ENCODE measurements around the gene TCEAL6.
"Not testable (repeated sequence)": the region's sequence is repeated elsewhere in the genome, so short reads cannot be mapped to it uniquely, and the experiment has no call there.

TCEAL6 gene

DNA sequence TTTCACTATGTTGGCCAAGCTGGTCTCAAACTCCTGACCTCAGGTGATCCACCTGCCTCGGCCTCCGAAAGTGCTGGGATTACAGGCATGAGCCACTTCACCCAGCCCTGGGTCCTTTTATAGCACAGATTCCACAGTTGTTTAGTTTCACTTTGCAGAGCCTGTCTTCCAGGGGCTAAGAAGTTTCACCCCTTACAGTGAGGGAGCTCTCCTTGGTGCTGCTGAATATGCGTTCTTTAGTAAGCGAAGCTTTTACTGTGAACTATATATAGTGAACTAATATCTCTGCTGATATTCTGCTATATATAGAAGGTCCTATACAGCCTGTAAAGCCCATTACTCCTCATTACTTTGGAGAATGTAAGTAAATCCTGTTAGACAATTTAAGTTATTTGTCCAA is 4.2 kb downstream of the TCEAL6 start:
- TF ChIP-seq EZH2phosphoT487 (IDR thresholded peaks at IDR 0.05; ENCODE audit: borderline replicate concordance) (no peak), CTCF (conservative IDR thresholded peaks at IDR 0.05; ENCODE audit: low read length) (no peak)
- no peaks in the 10 kb centered on the region for H3F3A ChIP-seq (ENCODE audit: low read depth)
- no peak overlapping the region for H3K9ac ChIP-seq (ENCODE audit: low read depth, low read length, poor library complexity, severe bottlenecking)
- H2AFZ ChIP-seq (ENCODE audit: low read length), result no peak overlapping the region
- no peaks in the 10 kb centered on the region for H4K20me1 ChIP-seq (ENCODE audit: insufficient read depth, low read length, poor library complexity, severe bottlenecking)
- no peaks in the 10 kb centered on the region for H3K79me2 ChIP-seq (ENCODE audit: insufficient read depth, low read length)
- no peak overlapping the region for H3K4me3 ChIP-seq (ENCODE audit: low read length, poor library complexity, severe bottlenecking)
- no peak overlapping the region for H3K4me2 ChIP-seq (ENCODE audit: low read depth, low read length, poor library complexity, severe bottlenecking)
- H3K27me3 ChIP-seq (ENCODE audit: insufficient read depth, low read length, poor library complexity, severe bottlenecking), result no peaks in the 10 kb centered on the region
- H3K4me1 ChIP-seq (ENCODE audit: insufficient read depth, low read length, poor library complexity, severe bottlenecking), result no peaks in the 10 kb centered on the region
- H3K36me3 ChIP-seq (ENCODE audit: insufficient read depth, low read length), result no peaks in the 10 kb centered on the region
- H3K9me2 ChIP-seq (replicated peaks; ENCODE audit: low read depth, low read length), result no peaks in the 10 kb centered on the region
- no peaks in the 10 kb centered on the region for H3K9me3 ChIP-seq (ENCODE audit: insufficient read depth, low read depth, low read length)

GRCh38 chrX:102129473-102129872 is 12.8 kb downstream of the TCEAL6 start:
- H3K36me3 ChIP-seq (ENCODE audit: insufficient read depth, low read length), result no peaks in the 10 kb centered on the region
- H3K9me3 ChIP-seq (ENCODE audit: insufficient read depth, low read depth, low read length), result no peaks in the 10 kb centered on the region
- H3K27me3 ChIP-seq (ENCODE audit: insufficient read depth, low read length, poor library complexity, severe bottlenecking), result no peaks in the 10 kb centered on the region
- no peak overlapping the region for H3K4me2 ChIP-seq (ENCODE audit: low read depth, low read length, poor library complexity, severe bottlenecking)
- H3K4me1 ChIP-seq (ENCODE audit: insufficient read depth, low read length, poor library complexity, severe bottlenecking), result no peaks in the 10 kb centered on the region
- TF ChIP-seq EZH2phosphoT487 (IDR thresholded peaks at IDR 0.05; ENCODE audit: borderline replicate concordance) (no peak), CTCF (conservative IDR thresholded peaks at IDR 0.05; ENCODE audit: low read length) (peak; percentile 54)
- H3K9ac ChIP-seq (ENCODE audit: low read depth, low read length, poor library complexity, severe bottlenecking), result no peak overlapping the region
- H3F3A ChIP-seq (ENCODE audit: low read depth), result no peaks in the 10 kb centered on the region
- H4K20me1 ChIP-seq (ENCODE audit: insufficient read depth, low read length, poor library complexity, severe bottlenecking), result no peaks in the 10 kb centered on the region
- no peaks in the 10 kb centered on the region for H3K9me2 ChIP-seq (replicated peaks; ENCODE audit: low read depth, low read length)
- no peaks in the 10 kb centered on the region for H3K79me2 ChIP-seq (ENCODE audit: insufficient read depth, low read length)
- no peak overlapping the region for H3K4me3 ChIP-seq (ENCODE audit: low read length, poor library complexity, severe bottlenecking)
- H2AFZ ChIP-seq (ENCODE audit: low read length), result no peak overlapping the region

- Histone ChIP-seq H3K9me2 (replicated peaks; ENCODE audit: low read depth, low read length) (no peaks in the 10 kb centered on the region), H3K79me2 (ENCODE audit: insufficient read depth, low read length) (no peaks in the 10 kb centered on the region), H3K4me1 (ENCODE audit: insufficient read depth, low read length, poor library complexity, severe bottlenecking) (no peaks in the 10 kb centered on the region), H3K4me2 (ENCODE audit: low read depth, low read length, poor library complexity, severe bottlenecking) (no peak overlapping the region), H3K4me3 (ENCODE audit: low read length, poor library complexity, severe bottlenecking) (no peak overlapping the region), H3F3A (ENCODE audit: low read depth) (no peaks in the 10 kb centered on the region), H3K27me3 (ENCODE audit: insufficient read depth, low read length, poor library complexity, severe bottlenecking) (no peaks in the 10 kb centered on the region), H3K36me3 (ENCODE audit: insufficient read depth, low read length) (no peaks in the 10 kb centered on the region), H2AFZ (ENCODE audit: low read length) (no peak overlapping the region; the same call in 1 of the 2 replicates), H3K9me3 (ENCODE audit: insufficient read depth, low read depth, low read length) (no peaks in the 10 kb centered on the region), H3K9ac (ENCODE audit: low read depth, low read length, poor library complexity, severe bottlenecking) (no peak overlapping the region), H4K20me1 (ENCODE audit: insufficient read depth, low read length, poor library complexity, severe bottlenecking) (no peaks in the 10 kb centered on the region)
- TF ChIP-seq CTCF (conservative IDR thresholded peaks at IDR 0.05; ENCODE audit: low read length), result no peak
- no peak for TF ChIP-seq EZH2phosphoT487 (IDR thresholded peaks at IDR 0.05; ENCODE audit: borderline replicate concordance)
Observed at GRCh38 chrX:102126863-102127262, 15.4 kb downstream of the TCEAL6 start.

DNA sequence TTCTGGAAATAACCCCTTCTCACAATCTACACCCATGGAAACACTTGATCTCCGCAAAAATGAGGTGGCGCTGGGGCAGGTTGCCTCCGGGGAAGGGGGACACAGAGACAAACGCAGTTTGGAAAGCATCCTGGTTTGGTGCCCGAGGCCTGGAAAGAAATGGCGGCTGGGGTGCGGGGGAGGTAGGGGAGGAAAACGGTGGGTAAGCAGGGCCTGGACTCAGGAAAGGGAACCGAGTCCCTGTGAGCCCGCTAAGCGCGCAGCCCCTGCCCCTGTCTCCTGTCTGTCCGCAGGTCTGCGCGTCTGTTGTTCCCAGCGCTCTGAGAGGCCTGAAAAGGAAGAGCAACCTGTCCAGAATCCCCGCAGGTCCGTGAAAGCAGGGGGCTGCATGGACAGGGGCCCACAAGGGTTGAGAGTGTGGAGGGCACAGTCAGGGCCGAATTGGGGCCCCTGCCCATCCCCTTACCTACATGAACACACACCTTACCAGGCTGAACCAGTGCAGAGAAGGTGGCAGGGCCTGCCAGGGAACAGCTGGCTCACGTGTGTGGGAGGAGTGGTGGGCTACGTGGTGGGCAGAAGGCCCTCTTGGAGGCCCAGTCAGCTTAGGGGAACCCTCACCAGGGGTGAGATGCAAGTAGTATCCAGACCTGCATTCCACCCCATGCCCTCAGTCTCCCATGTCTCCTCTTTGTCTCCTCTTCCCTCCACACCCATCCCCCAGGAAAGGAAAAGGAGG is 16.0 kb downstream of the TCEAL6 start:
- not testable (repeated sequence) for H3K9ac ChIP-seq (ENCODE audit: low read depth, low read length, poor library complexity, severe bottlenecking); H3K4me3 ChIP-seq (ENCODE audit: low read length, poor library complexity, severe bottlenecking); H3K27me3 ChIP-seq (ENCODE audit: insufficient read depth, low read length, poor library complexity, severe bottlenecking)

DNA sequence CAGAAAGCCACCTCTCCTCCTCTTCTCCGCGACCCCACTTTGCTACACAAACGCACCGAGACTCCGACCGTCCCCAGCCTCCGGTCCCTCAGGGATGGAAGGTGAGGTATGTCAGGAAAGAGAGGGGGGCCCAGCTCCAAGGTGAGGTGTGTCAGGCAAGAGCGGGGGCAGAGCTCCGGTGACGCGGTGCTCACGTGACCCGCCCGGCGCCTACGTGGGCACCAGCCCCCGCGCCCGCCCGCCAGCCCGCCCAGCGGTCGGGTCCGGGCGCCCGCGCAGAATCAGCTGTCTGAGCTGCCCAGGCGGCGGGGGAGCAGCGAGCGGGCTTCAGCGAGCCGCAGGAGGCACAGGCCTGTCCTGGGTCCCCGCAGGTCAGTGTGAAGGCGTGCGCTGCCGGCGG is 16.8 kb downstream of the TCEAL6 start, which contains the start of gene TCEAL2:
Gene TCEAL2 (plus strand): TSS at position 244 of the 400 bp plus-strand sequence. CDS start 1,152 bp downstream, outside the sequence.
- not testable (repeated sequence) for H3F3A ChIP-seq (ENCODE audit: low read depth); H2AFZ ChIP-seq (ENCODE audit: low read length); H3K9ac ChIP-seq (ENCODE audit: low read depth, low read length, poor library complexity, severe bottlenecking); H3K9me3 ChIP-seq (ENCODE audit: insufficient read depth, low read depth, low read length); H3K4me3 ChIP-seq (ENCODE audit: low read length, poor library complexity, severe bottlenecking); H4K20me1 ChIP-seq (ENCODE audit: insufficient read depth, low read length, poor library complexity, severe bottlenecking); H3K9me2 ChIP-seq (replicated peaks; ENCODE audit: low read depth, low read length); H3K27me3 ChIP-seq (ENCODE audit: insufficient read depth, low read length, poor library complexity, severe bottlenecking); H3K79me2 ChIP-seq (ENCODE audit: insufficient read depth, low read length); H3K36me3 ChIP-seq (ENCODE audit: insufficient read depth, low read length); H3K4me1 ChIP-seq (ENCODE audit: insufficient read depth, low read length, poor library complexity, severe bottlenecking); H3K4me2 ChIP-seq (ENCODE audit: low read depth, low read length, poor library complexity, severe bottlenecking)

More for the DNA sequence above, 16.0 kb downstream of the TCEAL6 start:
- H3K9me2 ChIP-seq (replicated peaks; ENCODE audit: low read depth, low read length); H4K20me1 ChIP-seq (ENCODE audit: insufficient read depth, low read length, poor library complexity, severe bottlenecking); H3K36me3 ChIP-seq (ENCODE audit: insufficient read depth, low read length); H3K9me3 ChIP-seq (ENCODE audit: insufficient read depth, low read depth, low read length); H2AFZ ChIP-seq (ENCODE audit: low read length); H3K4me1 ChIP-seq (ENCODE audit: insufficient read depth, low read length, poor library complexity, severe bottlenecking); H3K4me2 ChIP-seq (ENCODE audit: low read depth, low read length, poor library complexity, severe bottlenecking); H3F3A ChIP-seq (ENCODE audit: low read depth); H3K79me2 ChIP-seq (ENCODE audit: insufficient read depth, low read length): not testable (repeated sequence)
